ENCODE data around the gene PRRG4. TPM values are rescaled to one million over a fixed set of nuclear protein-coding genes. Genes with fewer than 3 reads are reported as not detected.
"Not testable (repeated sequence)": the region's sequence is repeated elsewhere in the genome, so short reads cannot be mapped to it uniquely, and the experiment has no call there.

Gene PRRG4
- total RNA-seq, 8 experiments from 2014 or later, result 0.08 to 16.7 (median 0.32) TPM

GRCh38 chr11:32817181-32817851 is 12.4 kb upstream of the PRRG4 start:
- Histone ChIP-seq H3K4me3 (no peak overlapping the region), H3K4me1 (replicated peaks in 1 of 2) (no peaks in the 10 kb centered on the region), H3K27ac (no peak overlapping the region)
- WGBS, 10 experiments, result 48 to 100% (median 88%) methylated on average over 1 to 4 of the region's 4 CpGs
- ATAC-seq (replicated peaks in 6 of 8), result peak in 1 of 8 experiments; percentile 35
- in situ Hi-C loops (cut with MboI; ENCODE audit: low pct_unique_long_range_greater_than_20kb in 2 of 9, low sequenced_read_pairs in 9 of 9, unreplicated experiment in 9 of 9), result loop anchor here in 3 of 9 experiments (25.0 kb wide), 1 partner anchor 245 kb away; no protein-coding TSS in a partner anchor

GRCh38 chr11:32817852-32818183 is 11.9 kb upstream of the PRRG4 start:
- ATAC-seq (replicated peaks in 6 of 8), result no peak
- 67 to 100% (median 92%) methylated on average over 1 to 3 of the region's 3 CpGs for WGBS, 10 experiments

GRCh38 chr11:32819187-32819586 is 10.5 kb upstream of the PRRG4 start:
- Histone ChIP-seq H3K27ac (no peak overlapping the region), H3K4me3 (no peak overlapping the region), H3K4me1 (replicated peaks in 1 of 2) (no peaks in the 10 kb centered on the region)
- no peak for ATAC-seq (replicated peaks in 6 of 8)
- WGBS, 10 experiments, result 40 to 100% (median 76%) methylated on average over 1 to 2 of the region's 2 CpGs
- in situ Hi-C loops (cut with MboI; ENCODE audit: low pct_unique_long_range_greater_than_20kb in 2 of 9, low sequenced_read_pairs in 9 of 9, unreplicated experiment in 9 of 9), result loop anchor here in 3 of 9 experiments (25.0 kb wide), 1 partner anchor 243 kb away; no protein-coding TSS in a partner anchor

More at GRCh38 chr11:32817852-32818183, 11.9 kb upstream of the PRRG4 start:
- no peak overlapping the region for H3K27ac ChIP-seq
- in situ Hi-C loops (cut with MboI; ENCODE audit: low pct_unique_long_range_greater_than_20kb in 2 of 9, low sequenced_read_pairs in 9 of 9, unreplicated experiment in 9 of 9), result loop anchor here in 3 of 9 experiments (25.0 kb wide), 1 partner anchor 244 kb away; no protein-coding TSS in a partner anchor
- H3K4me3 ChIP-seq, result no peak overlapping the region
- no peaks in the 10 kb centered on the region for H3K4me1 ChIP-seq (replicated peaks in 1 of 2)

- Histone ChIP-seq H3K27ac (no peak overlapping the region), H3K4me3 (no peak overlapping the region), H3K4me1 (replicated peaks in 1 of 2) (no peaks in the 10 kb centered on the region)
- in situ Hi-C loops (cut with MboI; ENCODE audit: low pct_unique_long_range_greater_than_20kb in 2 of 9, low sequenced_read_pairs in 9 of 9, unreplicated experiment in 9 of 9), result loop anchor here in 3 of 9 experiments (25.0 kb wide), 1 partner anchor 242 kb away; no protein-coding TSS in a partner anchor
- peak in 2 of 8 experiments; percentile 80 to 96 for ATAC-seq (replicated peaks in 6 of 8)
Measured at GRCh38 chr11:32820497-32820896, 9.2 kb upstream of the PRRG4 start.

- H3K4me3 ChIP-seq, result no peak overlapping the region
- H3K4me1 ChIP-seq (replicated peaks in 1 of 2), result no peaks in the 10 kb centered on the region
- no peak overlapping the region for H3K27ac ChIP-seq
- no peak for ATAC-seq (replicated peaks in 6 of 8)
- in situ Hi-C loops (cut with MboI; ENCODE audit: low pct_unique_long_range_greater_than_20kb in 2 of 9, low sequenced_read_pairs in 9 of 9, unreplicated experiment in 9 of 9), result loop anchor here in 3 of 9 experiments (25.0 kb wide), 1 partner anchor 241 kb away; no protein-coding TSS in a partner anchor
Measured at GRCh38 chr11:32821517-32821916, 8.2 kb upstream of the PRRG4 start.

GRCh38 chr11:32821917-32822560 is 7.7 kb upstream of the PRRG4 start:
- no peak for ATAC-seq (replicated peaks in 6 of 8)
- H3K4me3 ChIP-seq, result no peak overlapping the region
- in situ Hi-C loops (cut with MboI; ENCODE audit: low pct_unique_long_range_greater_than_20kb in 2 of 9, low sequenced_read_pairs in 9 of 9, unreplicated experiment in 9 of 9), result loop anchor here in 3 of 9 experiments (25.0 kb wide), 1 partner anchor 240 kb away; no protein-coding TSS in a partner anchor
- 46 to 100% (median 78%) methylated on average over 1 to 5 of the region's 5 CpGs for WGBS, 10 experiments
- no peaks in the 10 kb centered on the region for H3K4me1 ChIP-seq (replicated peaks in 1 of 2)
- H3K27ac ChIP-seq, result no peak overlapping the region

GRCh38 chr11:32823617-32824016 is 6.1 kb upstream of the PRRG4 start:
- not testable (repeated sequence) for H3K4me1 ChIP-seq (replicated peaks in 1 of 2); H3K4me3 ChIP-seq; ATAC-seq (replicated peaks in 6 of 8); H3K27ac ChIP-seq
- in situ Hi-C loops (cut with MboI; ENCODE audit: low pct_unique_long_range_greater_than_20kb in 2 of 9, low sequenced_read_pairs in 9 of 9, unreplicated experiment in 9 of 9), result loop anchor here in 3 of 9 experiments (25.0 kb wide), 1 partner anchor 239 kb away; no protein-coding TSS in a partner anchor
- 12 to 88% (median 66%) methylated on average over 1 to 3 of the region's 3 CpGs for WGBS, 10 experiments

GRCh38 chr11:32826113-32826512 is 3.6 kb upstream of the PRRG4 start:
- ATAC-seq (replicated peaks in 6 of 8), result no peak
- in situ Hi-C loops (cut with MboI; ENCODE audit: low pct_unique_long_range_greater_than_20kb in 2 of 9, low sequenced_read_pairs in 9 of 9, unreplicated experiment in 9 of 9), result no loop called here
- H3K4me1 ChIP-seq (replicated peaks in 1 of 2), result peaks cover 0 to 5% of the 10 kb centered on the region in 2 donors
- WGBS, 10 experiments, result 43 to 94% (median 60%) methylated on average over 1 to 3 of the region's 3 CpGs
- H3K27ac ChIP-seq, result no peak overlapping the region
- no peak overlapping the region for H3K4me3 ChIP-seq

GRCh38 chr11:32827276-32827675 is 2.5 kb upstream of the PRRG4 start:
- no peak for ATAC-seq (replicated peaks in 6 of 8)
- 50 to 100% (median 79%) methylated on average over 1 of the region's 1 CpG; no CpG with 5 or more reads in 6 of the 10 experiments for WGBS, 10 experiments
- peaks cover 0 to 5% of the 10 kb centered on the region in 2 donors for H3K4me1 ChIP-seq (replicated peaks in 1 of 2)
- no peak overlapping the region for H3K27ac ChIP-seq
- in situ Hi-C loops (cut with MboI; ENCODE audit: low pct_unique_long_range_greater_than_20kb in 2 of 9, low sequenced_read_pairs in 9 of 9, unreplicated experiment in 9 of 9), result no loop called here
- H3K4me3 ChIP-seq, result no peak overlapping the region

- in situ Hi-C loops (cut with MboI; ENCODE audit: low pct_unique_long_range_greater_than_20kb in 2 of 9, low sequenced_read_pairs in 9 of 9, unreplicated experiment in 9 of 9), result no loop called here
Measured at GRCh38 chr11:32829157-32829679, 509 bp upstream of the PRRG4 start.

GRCh38 chr11:32830413-32830738 is 649 bp downstream of the PRRG4 start:
- Histone ChIP-seq H3K4me1 (replicated peaks in 1 of 2) (peaks cover 0 to 5% of the 10 kb centered on the region in 2 donors), H3K4me3 (peak overlapping the region in 3 of 5 donors; percentile 34 to 47 (median 37)), H3K27ac (no peak overlapping the region)
- peak in 1 of 8 experiments; percentile 25 for ATAC-seq (replicated peaks in 6 of 8)
- in situ Hi-C loops (cut with MboI; ENCODE audit: low pct_unique_long_range_greater_than_20kb in 2 of 9, low sequenced_read_pairs in 9 of 9, unreplicated experiment in 9 of 9), result no loop called here
- WGBS, 10 experiments, result 0 to 80% (median 44%) methylated on average over 1 to 6 of the region's 6 CpGs; no CpG with 5 or more reads in 2 of the 10 experiments

More at GRCh38 chr11:32829157-32829679, 509 bp upstream of the PRRG4 start:
- Histone ChIP-seq H3K4me1 (replicated peaks in 1 of 2) (peaks cover 0 to 5% of the 10 kb centered on the region in 2 donors), H3K27ac (no peak overlapping the region), H3K4me3 (peak overlapping the region; percentile 34 to 47 (median 36))
- WGBS, 10 experiments, result 2 to 75% (median 33%) methylated on average over 2 to 9 of the region's 12 CpGs; no CpG with 5 or more reads in 1 of the 10 experiments
- ATAC-seq (replicated peaks in 6 of 8), result peak in 3 of 8 experiments; percentile 43 to 56 (median 50)

- Histone ChIP-seq H3K27ac (no peak overlapping the region), H3K4me3 (no peak overlapping the region), H3K4me1 (replicated peaks in 1 of 2) (peaks cover 0 to 5% of the 10 kb centered on the region in 2 donors)
- 38 to 100% (median 79%) methylated on average over 1 to 9 of the region's 9 CpGs for WGBS, 10 experiments
- ATAC-seq (replicated peaks in 6 of 8), result no peak
- in situ Hi-C loops (cut with MboI; ENCODE audit: low pct_unique_long_range_greater_than_20kb in 2 of 9, low sequenced_read_pairs in 9 of 9, unreplicated experiment in 9 of 9), result no loop called here
Measured at GRCh38 chr11:32830796-32831195, 1.1 kb downstream of the PRRG4 start.

GRCh38 chr11:32831221-32831620 is 1.5 kb downstream of the PRRG4 start:
- 26 to 83% (median 64%) methylated on average over 1 to 3 of the region's 3 CpGs; no CpG with 5 or more reads in 2 of the 10 experiments for WGBS, 10 experiments
- Histone ChIP-seq H3K4me1 (replicated peaks in 1 of 2) (peaks cover 0 to 5% of the 10 kb centered on the region in 2 donors), H3K4me3 (no peak overlapping the region), H3K27ac (no peak overlapping the region)
- no peak for ATAC-seq (replicated peaks in 6 of 8)
- in situ Hi-C loops (cut with MboI; ENCODE audit: low pct_unique_long_range_greater_than_20kb in 2 of 9, low sequenced_read_pairs in 9 of 9, unreplicated experiment in 9 of 9), result no loop called here
